GM12878 (cell line): ENCODE measurements around the gene RGS14. TPM values are rescaled to one million over a fixed set of nuclear protein-coding genes. Genes with fewer than 3 reads are reported as not detected.

Experiments
- CREB1 ChIP-seq: IDR thresholded peaks from 2 replicates; pipeline ENCODE4 v1.6.1; 2012; ENCODE audit warnings: low read depth, mild to moderate bottlenecking, inconsistent platforms
- CREM ChIP-seq: IDR thresholded peaks from 2 replicates; pipeline ENCODE4 v1.6.1; 2014; ENCODE audit warnings: antibody characterized with exemption, low read depth
- HDAC6 ChIP-seq: fragments of 200-600 bp; sonication (generic); IDR thresholded peaks from one replicate; pipeline ENCODE4 v1.8.0; 2017; ENCODE audit warnings: antibody characterized with exemption; ENCODE audit not compliant: unreplicated experiment
- IKZF2 ChIP-seq, 2 experiments: fragments of 450-650 bp; IDR thresholded peaks; 2 replicates each; pipeline ENCODE4 v1.6.1; 2017; ENCODE audit warnings: mild to moderate bottlenecking in 2 of 2, moderate library complexity in 2 of 2
- MYC ChIP-seq: IDR thresholded peaks from 2 replicates; pipeline ENCODE4 v1.6.1; 2011; ENCODE audit warnings: mild to moderate bottlenecking, low read length, moderate library complexity, inconsistent platforms; ENCODE audit not compliant: insufficient read depth, insufficient replicate concordance, insufficient read length, severe bottlenecking
- PKNOX1 ChIP-seq: fragments of 450-650 bp; IDR thresholded peaks from 2 replicates; pipeline ENCODE4 v1.6.1; 2016; ENCODE audit warnings: mild to moderate bottlenecking
- polyA plus RNA-seq, 11 experiments: library from polyadenylated mRNA; depleted of rRNA in 4 of 11; unstranded in 6 of 11; stranded (reverse) in 5 of 11; fragments of >200 nt; fragmentation: Nextera tagmentation in 4 of 11; fragmentation: Illumina TruSeq in 1 of 11; extraction: Ambion mirVana in 4 of 11; extraction: Trizol in 1 of 11; gene quantifications; 1 replicate in 1 of 11; 2 replicates in 10 of 11; pipeline versions ENCODE4 v1.2.1 to v1.2.3, GENCODE V29; 2011 to 2016; ENCODE audit warnings: inconsistent platforms in 2 of 11, missing spikeins in 2 of 11, low read depth in 1 of 11
- total RNA-seq, 4 experiments: library from RNA; depleted of rRNA in 3 of 4; stranded (reverse); fragments of >200 nt in 3 of 4; fragmentation: Illumina TruSeq in 1 of 4; extraction: Trizol in 1 of 4; gene quantifications; 2 replicates each; pipeline versions ENCODE4 v1.2.1 to v1.2.3, GENCODE V29; 2013 to 2021
- TF ChIP-seq, protein P1 (sequence below): fragments of 450-650 bp; formaldehyde crosslinking; IDR thresholded peaks from 2 replicates; pipeline ENCODE4 v1.4.0; 2022; ENCODE audit warnings: mild to moderate bottlenecking, moderate library complexity

RGS14 gene
- total and polyA plus RNA-seq, 10 of the 15 experiments (the other 5 are each of a cell fraction or from before 2014, with no cell fraction given): 0.19 to 88.7 (median 54.8) TPM

DNA sequence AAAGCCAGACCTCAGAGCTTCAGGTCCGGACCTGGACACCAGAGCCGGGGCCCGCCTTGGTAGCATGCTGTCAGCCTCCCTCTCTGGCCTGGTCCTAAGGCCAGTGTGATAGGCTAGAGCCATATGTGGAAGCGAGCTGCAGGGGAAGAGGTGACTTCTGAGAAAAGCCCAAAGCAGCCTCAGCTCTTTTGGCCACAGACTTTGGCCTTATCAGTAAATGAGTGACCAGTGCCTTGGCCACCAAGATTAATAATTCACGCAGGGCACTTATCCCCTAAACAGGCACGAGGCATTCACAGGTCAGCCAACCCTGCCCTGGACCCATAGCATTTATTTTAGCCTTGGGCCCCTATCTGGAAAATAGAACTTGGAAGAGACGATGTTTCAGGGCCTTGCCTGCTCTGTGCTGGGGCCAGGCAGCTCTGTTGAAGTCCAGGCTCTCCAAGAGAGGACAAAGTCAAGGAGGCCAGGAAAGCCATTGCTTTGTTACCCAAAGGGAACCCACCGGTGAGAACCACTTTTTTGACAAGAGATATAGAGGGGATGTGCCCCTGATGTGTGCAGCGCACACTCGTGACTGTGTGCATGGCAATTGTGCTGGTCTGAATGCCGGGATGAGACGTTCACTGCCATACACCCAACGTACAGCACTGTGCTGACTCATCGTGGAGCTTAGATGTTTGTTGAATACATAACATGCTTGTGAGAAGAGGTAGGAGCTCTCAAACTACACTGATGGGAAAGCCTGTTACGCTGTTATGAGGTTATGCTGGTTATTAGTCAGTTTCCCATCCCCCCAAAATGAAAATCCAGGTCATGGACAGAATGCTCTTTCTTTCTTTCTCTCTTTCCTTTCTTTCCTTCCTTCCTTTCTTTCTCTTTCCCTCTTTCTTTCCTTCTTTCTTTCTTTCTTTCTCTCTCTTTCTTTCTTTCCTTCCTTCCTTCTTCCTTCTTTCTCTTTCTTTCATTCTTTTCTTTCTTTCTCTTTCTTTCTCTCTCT lies 21.5 kb downstream of the RGS14 start (continued):
- no peak for TF ChIP-seq MYC
- no peak for TF ChIP-seq PKNOX1
- 0 out of 2 replicates have a peak, but pooled peaks have one; percentile 23 for TF ChIP-seq CREM
- TF ChIP-seq CREB1: peak; percentile 59; the same call in 1 of the 2 replicates
- TF ChIP-seq IKZF2 (IDR thresholded peaks at IDR 0.05): peak; percentile 21 to 41; a peak in 1 of 4 replicates
- TF ChIP-seq HDAC6: no peak
- TF ChIP-seq, protein P1, sequence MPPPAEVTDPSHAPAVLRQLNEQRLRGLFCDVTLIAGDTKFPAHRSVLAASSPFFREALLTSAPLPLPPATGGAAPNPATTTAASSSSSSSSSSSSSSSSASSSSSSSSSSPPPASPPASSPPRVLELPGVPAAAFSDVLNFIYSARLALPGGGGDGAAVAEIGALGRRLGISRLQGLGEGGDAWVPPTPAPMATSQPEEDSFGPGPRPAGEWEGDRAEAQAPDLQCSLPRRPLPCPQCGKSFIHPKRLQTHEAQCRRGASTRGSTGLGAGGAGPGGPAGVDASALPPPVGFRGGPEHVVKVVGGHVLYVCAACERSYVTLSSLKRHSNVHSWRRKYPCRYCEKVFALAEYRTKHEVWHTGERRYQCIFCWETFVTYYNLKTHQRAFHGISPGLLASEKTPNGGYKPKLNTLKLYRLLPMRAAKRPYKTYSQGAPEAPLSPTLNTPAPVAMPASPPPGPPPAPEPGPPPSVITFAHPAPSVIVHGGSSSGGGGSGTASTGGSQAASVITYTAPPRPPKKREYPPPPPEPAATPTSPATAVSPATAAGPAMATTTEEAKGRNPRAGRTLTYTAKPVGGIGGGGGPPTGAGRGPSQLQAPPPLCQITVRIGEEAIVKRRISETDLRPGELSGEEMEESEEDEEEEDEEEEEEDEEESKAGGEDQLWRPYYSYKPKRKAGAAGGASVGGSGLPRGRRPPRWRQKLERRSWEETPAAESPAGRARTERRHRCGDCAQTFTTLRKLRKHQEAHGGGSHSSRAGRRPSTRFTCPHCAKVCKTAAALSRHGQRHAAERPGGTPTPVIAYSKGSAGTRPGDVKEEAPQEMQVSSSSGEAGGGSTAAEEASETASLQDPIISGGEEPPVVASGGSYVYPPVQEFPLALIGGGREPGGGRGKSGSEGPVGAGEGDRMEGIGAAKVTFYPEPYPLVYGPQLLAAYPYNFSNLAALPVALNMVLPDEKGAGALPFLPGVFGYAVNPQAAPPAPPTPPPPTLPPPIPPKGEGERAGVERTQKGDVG (CRISPR knock-in tag): no peak
